GM10266 (cell line): ENCODE measurements around the gene ODAM.
"Not testable (repeated sequence)": the region's sequence is repeated elsewhere in the genome, so short reads cannot be mapped to it uniquely, and the experiment has no call there.

ENCODE experiments used
- DNase-seq: peaks from one replicate; pipeline ENCODE4 v3.0.0; 2012; ENCODE audit errors: extremely low spot score
- TF ChIP-seq, protein P1 (sequence below): IDR thresholded peaks from 2 replicates; pipeline ENCODE4 v1.5.1; 2012; ENCODE audit warnings: mild to moderate bottlenecking, low read depth; ENCODE audit not compliant: control insufficient read depth, insufficient read depth; ENCODE audit errors: missing control alignments

Gene ODAM

DNA sequence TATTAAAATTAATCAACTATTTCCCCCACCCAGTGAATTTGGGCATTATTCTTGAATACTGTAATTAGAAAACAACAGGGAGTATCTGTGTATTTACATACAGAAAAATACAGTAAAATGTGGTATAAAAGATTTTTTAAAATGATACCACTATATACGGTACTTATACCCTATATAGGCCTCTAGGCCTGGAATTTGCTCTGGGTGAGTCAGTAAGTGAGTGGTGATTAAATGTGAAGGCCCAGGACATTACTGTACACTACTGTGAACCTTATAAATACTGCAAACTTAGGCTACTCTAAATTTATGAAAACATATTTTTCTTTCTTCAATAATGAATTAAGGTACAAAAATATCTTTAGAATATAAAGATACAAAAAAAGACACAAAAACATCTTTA is 40.6 kb downstream of the ODAM start:
- DNase-seq, result no peak
- TF ChIP-seq, protein P1, sequence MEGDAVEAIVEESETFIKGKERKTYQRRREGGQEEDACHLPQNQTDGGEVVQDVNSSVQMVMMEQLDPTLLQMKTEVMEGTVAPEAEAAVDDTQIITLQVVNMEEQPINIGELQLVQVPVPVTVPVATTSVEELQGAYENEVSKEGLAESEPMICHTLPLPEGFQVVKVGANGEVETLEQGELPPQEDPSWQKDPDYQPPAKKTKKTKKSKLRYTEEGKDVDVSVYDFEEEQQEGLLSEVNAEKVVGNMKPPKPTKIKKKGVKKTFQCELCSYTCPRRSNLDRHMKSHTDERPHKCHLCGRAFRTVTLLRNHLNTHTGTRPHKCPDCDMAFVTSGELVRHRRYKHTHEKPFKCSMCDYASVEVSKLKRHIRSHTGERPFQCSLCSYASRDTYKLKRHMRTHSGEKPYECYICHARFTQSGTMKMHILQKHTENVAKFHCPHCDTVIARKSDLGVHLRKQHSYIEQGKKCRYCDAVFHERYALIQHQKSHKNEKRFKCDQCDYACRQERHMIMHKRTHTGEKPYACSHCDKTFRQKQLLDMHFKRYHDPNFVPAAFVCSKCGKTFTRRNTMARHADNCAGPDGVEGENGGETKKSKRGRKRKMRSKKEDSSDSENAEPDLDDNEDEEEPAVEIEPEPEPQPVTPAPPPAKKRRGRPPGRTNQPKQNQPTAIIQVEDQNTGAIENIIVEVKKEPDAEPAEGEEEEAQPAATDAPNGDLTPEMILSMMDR, result no peak

DNA sequence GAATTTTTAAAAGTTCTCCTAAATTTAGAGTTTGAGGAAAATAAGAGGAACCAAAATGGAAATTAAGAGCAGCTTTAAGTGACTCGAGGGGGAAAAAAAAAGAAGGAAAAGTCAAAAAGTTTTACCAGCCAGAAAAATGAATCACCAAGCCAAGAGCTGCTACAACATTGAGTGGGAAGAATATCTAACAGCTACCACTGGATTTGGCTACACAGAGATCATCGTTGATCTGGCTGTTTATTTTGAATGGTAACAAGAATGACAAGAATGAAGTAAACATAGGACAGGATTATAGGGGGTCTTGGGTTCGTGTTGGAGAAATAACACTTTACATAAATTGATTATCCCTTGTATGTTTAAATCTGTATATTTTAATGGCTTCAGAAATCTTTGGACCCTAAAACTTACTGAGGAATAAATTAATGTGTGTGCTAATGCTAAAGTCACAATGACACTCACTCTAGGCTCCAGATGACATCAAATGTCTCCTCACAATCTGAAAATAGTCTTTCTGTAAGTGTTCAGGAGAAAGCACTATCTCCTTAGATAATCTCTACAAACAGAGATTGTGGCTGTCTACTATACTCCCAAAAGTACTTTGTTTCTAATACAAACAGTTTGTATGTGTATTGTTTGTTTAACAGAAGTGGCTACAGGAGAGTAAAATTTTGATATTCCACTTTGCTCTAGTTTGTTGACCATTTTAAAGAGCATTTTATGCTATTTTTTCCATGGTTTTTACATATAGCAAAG is 43.8 kb downstream of the ODAM start:
- TF ChIP-seq, protein P1, result no peak
- DNase-seq, result no peak

DNA sequence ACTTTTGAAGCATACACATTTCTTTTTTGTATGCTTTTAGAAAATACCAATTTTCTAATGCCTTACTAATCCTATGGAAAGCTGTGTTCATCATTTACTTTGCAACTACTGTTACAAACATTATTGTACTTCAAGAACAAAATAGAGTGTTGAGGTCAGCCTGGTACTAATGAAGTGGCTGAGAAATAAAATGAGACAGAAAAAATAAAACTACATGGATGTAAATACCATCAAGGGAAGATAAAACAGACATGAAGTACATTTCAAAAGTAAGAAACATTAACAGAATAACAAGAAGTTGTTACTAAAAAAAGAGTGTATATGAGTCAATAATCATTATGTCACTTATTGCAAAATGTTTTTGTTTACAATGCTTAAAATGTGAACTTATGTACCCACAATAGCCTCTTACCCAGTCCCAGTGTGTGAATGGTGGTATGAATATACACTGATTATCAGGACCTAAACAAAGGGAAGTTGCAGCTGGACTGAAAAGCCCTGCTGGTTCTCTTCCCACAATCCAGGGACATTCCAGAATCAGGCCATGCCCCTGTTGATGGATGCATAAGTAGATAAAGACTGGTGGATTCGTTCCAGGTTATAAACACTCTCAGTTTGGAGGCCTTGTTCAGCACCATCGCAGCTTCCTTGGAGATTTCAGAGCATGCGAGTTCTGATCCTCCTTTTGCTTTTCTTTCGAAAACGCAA is 44.5 kb downstream of the ODAM start:
- DNase-seq, result no peak
- TF ChIP-seq, protein P1, result no peak

DNA sequence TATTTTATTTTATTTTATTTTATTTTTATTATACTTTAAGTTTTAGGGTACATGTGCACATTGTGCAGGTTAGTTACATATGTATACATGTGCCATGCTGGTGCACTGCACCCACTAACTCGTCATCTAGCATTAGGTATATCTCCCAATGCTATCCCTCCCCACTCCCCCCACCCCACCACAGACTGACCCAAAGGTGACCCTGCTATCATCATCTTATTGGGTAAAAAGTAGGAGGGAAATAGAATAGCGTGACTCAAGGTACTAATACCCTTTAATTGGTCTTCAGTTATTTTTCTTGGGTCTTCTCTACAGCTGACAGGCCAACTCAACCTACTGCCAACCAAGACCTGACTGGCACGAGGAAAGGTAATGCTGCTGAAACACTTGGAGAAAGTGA is 46.8 kb downstream of the ODAM start, which contains the start of gene CSN3:
Gene CSN3, plus strand, starts transcription at position 301 of the 400 bp plus-strand sequence. CDS start 2,223 bp downstream, outside the sequence.
- DNase-seq, result not testable (repeated sequence)

GRCh38 chr4:70243091-70243490 is 47.6 kb downstream of the ODAM start:
- DNase-seq, result no peak
- TF ChIP-seq, protein P1, result no peak

DNA sequence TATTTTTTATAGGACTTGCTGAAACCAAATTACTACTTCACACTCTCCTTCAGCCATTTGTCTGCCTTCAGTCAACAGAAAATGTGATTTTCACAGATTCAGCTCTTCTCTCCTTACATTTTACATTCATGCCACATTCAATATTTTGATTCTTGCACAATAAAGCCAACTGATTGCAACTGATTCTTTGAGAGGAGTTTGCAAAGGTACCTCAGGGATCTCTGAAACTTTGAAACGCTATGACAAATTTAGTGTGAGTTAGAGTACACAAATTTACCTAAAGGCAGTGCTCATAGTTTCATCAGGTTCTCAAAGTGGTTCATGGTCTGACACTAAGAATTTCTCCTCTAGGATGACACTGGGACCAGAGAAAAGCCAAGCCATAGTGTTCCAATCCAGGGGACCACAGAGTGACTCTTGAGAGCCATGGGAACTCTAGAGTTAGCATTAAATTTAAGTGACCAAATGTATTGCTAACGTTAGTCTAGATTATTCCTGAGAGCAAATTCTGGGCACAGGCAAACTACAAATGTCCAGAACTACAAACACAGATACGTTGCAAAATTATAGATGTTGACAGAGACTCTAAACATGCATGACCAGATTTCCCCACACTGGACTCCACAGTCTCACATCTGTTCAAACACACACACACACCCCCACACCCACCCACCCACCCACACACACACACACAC is 55.9 kb downstream of the ODAM start:
- TF ChIP-seq, protein P1, result no peak
- no peak for DNase-seq

DNA sequence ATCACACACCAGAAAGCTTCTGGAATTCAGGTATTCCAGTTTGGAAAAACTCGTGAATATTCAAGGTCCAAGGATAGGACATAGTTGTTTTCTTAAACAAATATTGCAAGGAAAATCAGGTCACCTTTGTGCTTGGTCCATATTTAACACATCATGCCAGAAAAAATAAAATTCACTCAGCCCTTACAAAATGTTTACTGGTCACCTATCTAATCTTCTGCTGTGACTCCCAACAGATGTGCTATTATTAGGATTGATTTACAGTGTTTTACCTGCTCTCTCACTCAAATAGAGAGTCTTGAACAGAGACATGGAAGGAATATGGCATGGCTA is 56.4 kb downstream of the ODAM start:
- TF ChIP-seq, protein P1, result no peak
- no peak for DNase-seq
